HCT116 (cell line): ENCODE measurements around the gene HRH2.

Source experiments
- CBX3 ChIP-seq: IDR thresholded peaks from 2 replicates; pipeline ENCODE4 v1.6.1; 2012; ENCODE audit warnings: low read depth
- EZH2phosphoT487 ChIP-seq: fragments of 200-600 bp; IDR thresholded peaks from 2 replicates; pipeline ENCODE4 v1.6.1; 2018; ENCODE audit warnings: antibody characterized with exemption, borderline replicate concordance
- MAX ChIP-seq: IDR thresholded peaks from 2 replicates; pipeline ENCODE4 v1.6.1; 2012
- POLR2A ChIP-seq: IDR thresholded peaks from 2 replicates; pipeline ENCODE4 v1.7.0; 2011; ENCODE audit warnings: borderline replicate concordance; ENCODE audit not compliant: insufficient read depth, insufficient read length; ENCODE audit errors: extremely low read depth
- POLR2AphosphoS5 ChIP-seq: IDR thresholded peaks from 2 replicates; pipeline ENCODE4 v1.6.1; 2011; ENCODE audit warnings: mild to moderate bottlenecking, low read depth, low read length, moderate library complexity
- RAD21 ChIP-seq: IDR thresholded peaks from 2 replicates; pipeline ENCODE4 v1.6.1; 2012; ENCODE audit warnings: low read depth, mild to moderate bottlenecking
- REST ChIP-seq: IDR thresholded peaks from 2 replicates; pipeline ENCODE4 v1.6.1; 2012; ENCODE audit warnings: low read depth
- SP1 ChIP-seq: IDR thresholded peaks from 2 replicates; pipeline ENCODE4 v1.6.1; 2012; ENCODE audit warnings: low read depth
- YY1 ChIP-seq: IDR thresholded peaks from 2 replicates; pipeline ENCODE4 v1.6.1; 2011; ENCODE audit warnings: low read length, low read depth, moderate library complexity, mild to moderate bottlenecking; ENCODE audit not compliant: insufficient replicate concordance; ENCODE audit errors: extremely low read depth
- ZNF274 ChIP-seq: fragments of 200-500 bp; sonication (Bioruptor generic); IDR thresholded peaks from 2 replicates; pipeline ENCODE4 v1.6.1; 2014; ENCODE audit warnings: mild to moderate bottlenecking, low read depth, low read length, inconsistent platforms
- TF ChIP-seq, protein P1 (sequence below), 3 experiments: fragments of 200-600 bp in 1 of 3; sonication (generic) in 1 of 3; IDR thresholded peaks in 2 of 3; conservative IDR thresholded peaks in 1 of 3; 2 replicates each; pipeline ENCODE4 v1.5.1; 2012 to 2017; ENCODE audit warnings: low read depth in 2 of 3, low read length in 2 of 3, antibody characterized with exemption in 1 of 3, borderline replicate concordance in 1 of 3, control low read depth in 1 of 3, mild to moderate bottlenecking in 1 of 3, mixed read lengths in 1 of 3, mixed run types in 1 of 3, moderate library complexity in 1 of 3; ENCODE audit not compliant: insufficient read depth in 1 of 3
- TF ChIP-seq, protein P2 (sequence below): IDR thresholded peaks from 2 replicates; pipeline ENCODE4 v1.6.1; 2011; ENCODE audit warnings: mild to moderate bottlenecking, low read length, moderate library complexity; ENCODE audit not compliant: insufficient replicate concordance; ENCODE audit errors: extremely low read depth

DNA sequence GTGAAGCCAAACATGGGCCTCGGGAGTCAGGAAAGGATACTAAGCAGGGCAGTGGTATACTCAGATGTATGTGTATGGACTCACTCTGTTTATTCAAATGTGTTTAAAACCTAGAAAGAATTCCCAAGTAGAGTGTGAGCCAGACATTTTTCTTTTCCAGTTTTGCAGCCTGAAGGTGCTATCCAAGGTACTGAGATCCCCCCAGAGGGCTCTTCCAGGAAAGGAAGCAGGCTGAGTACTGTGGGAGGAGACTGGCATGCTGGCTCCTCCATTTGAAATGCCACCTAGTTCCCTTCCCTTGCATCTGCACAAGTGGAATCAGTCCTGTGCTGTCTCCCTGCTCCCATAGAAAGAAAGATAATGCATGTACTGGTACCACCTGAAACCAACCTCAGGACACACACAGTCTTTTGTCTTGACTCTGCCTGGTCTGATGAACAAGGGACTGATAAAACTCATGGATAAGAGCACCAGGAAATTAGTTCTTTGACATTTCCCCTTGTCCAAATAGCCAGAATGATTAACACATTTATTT, 85.9 kb downstream of the HRH2 start:
- TF ChIP-seq REST (peak; percentile 81), POLR2A (no peak), MAX (no peak), YY1 (peak; percentile 6), EZH2phosphoT487 (no peak), ZNF274 (no peak), POLR2AphosphoS5 (no peak), CBX3 (no peak), RAD21 (no peak), SP1 (no peak)
- TF ChIP-seq, protein P1, sequence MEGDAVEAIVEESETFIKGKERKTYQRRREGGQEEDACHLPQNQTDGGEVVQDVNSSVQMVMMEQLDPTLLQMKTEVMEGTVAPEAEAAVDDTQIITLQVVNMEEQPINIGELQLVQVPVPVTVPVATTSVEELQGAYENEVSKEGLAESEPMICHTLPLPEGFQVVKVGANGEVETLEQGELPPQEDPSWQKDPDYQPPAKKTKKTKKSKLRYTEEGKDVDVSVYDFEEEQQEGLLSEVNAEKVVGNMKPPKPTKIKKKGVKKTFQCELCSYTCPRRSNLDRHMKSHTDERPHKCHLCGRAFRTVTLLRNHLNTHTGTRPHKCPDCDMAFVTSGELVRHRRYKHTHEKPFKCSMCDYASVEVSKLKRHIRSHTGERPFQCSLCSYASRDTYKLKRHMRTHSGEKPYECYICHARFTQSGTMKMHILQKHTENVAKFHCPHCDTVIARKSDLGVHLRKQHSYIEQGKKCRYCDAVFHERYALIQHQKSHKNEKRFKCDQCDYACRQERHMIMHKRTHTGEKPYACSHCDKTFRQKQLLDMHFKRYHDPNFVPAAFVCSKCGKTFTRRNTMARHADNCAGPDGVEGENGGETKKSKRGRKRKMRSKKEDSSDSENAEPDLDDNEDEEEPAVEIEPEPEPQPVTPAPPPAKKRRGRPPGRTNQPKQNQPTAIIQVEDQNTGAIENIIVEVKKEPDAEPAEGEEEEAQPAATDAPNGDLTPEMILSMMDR (IDR thresholded peaks at IDR 0.05 in 2 of 3, conservative IDR thresholded peaks at IDR 0.05 in 1 of 3; ENCODE audit: borderline replicate concordance in 1 of 3, insufficient read depth in 1 of 3, low read depth in 2 of 3, low read length in 2 of 3): no peak
- TF ChIP-seq, protein P2, sequence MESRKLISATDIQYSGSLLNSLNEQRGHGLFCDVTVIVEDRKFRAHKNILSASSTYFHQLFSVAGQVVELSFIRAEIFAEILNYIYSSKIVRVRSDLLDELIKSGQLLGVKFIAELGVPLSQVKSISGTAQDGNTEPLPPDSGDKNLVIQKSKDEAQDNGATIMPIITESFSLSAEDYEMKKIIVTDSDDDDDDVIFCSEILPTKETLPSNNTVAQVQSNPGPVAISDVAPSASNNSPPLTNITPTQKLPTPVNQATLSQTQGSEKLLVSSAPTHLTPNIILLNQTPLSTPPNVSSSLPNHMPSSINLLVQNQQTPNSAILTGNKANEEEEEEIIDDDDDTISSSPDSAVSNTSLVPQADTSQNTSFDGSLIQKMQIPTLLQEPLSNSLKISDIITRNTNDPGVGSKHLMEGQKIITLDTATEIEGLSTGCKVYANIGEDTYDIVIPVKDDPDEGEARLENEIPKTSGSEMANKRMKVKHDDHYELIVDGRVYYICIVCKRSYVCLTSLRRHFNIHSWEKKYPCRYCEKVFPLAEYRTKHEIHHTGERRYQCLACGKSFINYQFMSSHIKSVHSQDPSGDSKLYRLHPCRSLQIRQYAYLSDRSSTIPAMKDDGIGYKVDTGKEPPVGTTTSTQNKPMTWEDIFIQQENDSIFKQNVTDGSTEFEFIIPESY: no peak
